WTC11 (cell line): ENCODE results near the gene OSBPL7.

Experiments
- CREB1 ChIP-seq: sonication (generic); formaldehyde crosslinking; IDR thresholded peaks from 2 replicates; pipeline ENCODE4 v1.8.0; 2023; ENCODE audit warnings: mild to moderate bottlenecking, missing genetic modification reagents
- E2F1 ChIP-seq: sonication (generic); formaldehyde crosslinking; IDR thresholded peaks from 2 replicates; pipeline ENCODE4 v1.8.0; 2022; ENCODE audit warnings: mild to moderate bottlenecking, missing genetic modification reagents
- ESRRA ChIP-seq: sonication (generic); formaldehyde crosslinking; IDR thresholded peaks from 2 replicates; pipeline ENCODE4 v1.8.1; 2022; ENCODE audit warnings: mild to moderate bottlenecking, missing genetic modification reagents, borderline replicate concordance
- FOXJ3 ChIP-seq: sonication (generic); formaldehyde crosslinking; IDR thresholded peaks from 2 replicates; pipeline ENCODE4 v1.9.0; 2021; ENCODE audit warnings: missing genetic modification reagents, mild to moderate bottlenecking, borderline replicate concordance
- NFYB ChIP-seq: sonication (generic); formaldehyde crosslinking; conservative IDR thresholded peaks from 2 replicates; pipeline ENCODE4 v1.8.0; 2022; ENCODE audit warnings: low read depth, missing genetic modification reagents
- NR1H2 ChIP-seq: sonication (generic); formaldehyde crosslinking; IDR thresholded peaks from 2 replicates; pipeline ENCODE4 v1.9.0; 2021; ENCODE audit warnings: mild to moderate bottlenecking, moderate library complexity, missing genetic modification reagents
- TP53 ChIP-seq: sonication (generic); formaldehyde crosslinking; IDR thresholded peaks from 2 replicates; pipeline ENCODE4 v1.8.1; 2023; ENCODE audit warnings: mild to moderate bottlenecking, missing genetic modification reagents
- ZNF317 ChIP-seq: sonication (generic); formaldehyde crosslinking; IDR thresholded peaks from 2 replicates; pipeline ENCODE4 v1.8.1; 2023; ENCODE audit warnings: low read depth, mild to moderate bottlenecking, moderate library complexity, missing genetic modification reagents, borderline replicate concordance
- TF ChIP-seq, protein P1 (sequence below): fragments of 200-600 bp; IDR thresholded peaks from 2 replicates; pipeline ENCODE4 v1.8.0; 2022; ENCODE audit warnings: antibody characterized with exemption
- TF ChIP-seq, protein P2 (sequence below): sonication (generic); formaldehyde crosslinking; IDR thresholded peaks from 2 replicates; pipeline ENCODE4 v1.8.1; 2023; ENCODE audit warnings: mild to moderate bottlenecking, missing genetic modification reagents, moderate library complexity

GRCh38 chr17:47852113-47852949, 30.7 kb upstream of the OSBPL7 start:
- TF ChIP-seq, protein P1, sequence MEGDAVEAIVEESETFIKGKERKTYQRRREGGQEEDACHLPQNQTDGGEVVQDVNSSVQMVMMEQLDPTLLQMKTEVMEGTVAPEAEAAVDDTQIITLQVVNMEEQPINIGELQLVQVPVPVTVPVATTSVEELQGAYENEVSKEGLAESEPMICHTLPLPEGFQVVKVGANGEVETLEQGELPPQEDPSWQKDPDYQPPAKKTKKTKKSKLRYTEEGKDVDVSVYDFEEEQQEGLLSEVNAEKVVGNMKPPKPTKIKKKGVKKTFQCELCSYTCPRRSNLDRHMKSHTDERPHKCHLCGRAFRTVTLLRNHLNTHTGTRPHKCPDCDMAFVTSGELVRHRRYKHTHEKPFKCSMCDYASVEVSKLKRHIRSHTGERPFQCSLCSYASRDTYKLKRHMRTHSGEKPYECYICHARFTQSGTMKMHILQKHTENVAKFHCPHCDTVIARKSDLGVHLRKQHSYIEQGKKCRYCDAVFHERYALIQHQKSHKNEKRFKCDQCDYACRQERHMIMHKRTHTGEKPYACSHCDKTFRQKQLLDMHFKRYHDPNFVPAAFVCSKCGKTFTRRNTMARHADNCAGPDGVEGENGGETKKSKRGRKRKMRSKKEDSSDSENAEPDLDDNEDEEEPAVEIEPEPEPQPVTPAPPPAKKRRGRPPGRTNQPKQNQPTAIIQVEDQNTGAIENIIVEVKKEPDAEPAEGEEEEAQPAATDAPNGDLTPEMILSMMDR: no peak
- no peak for TF ChIP-seq E2F1 (CRISPR knock-in tag)
- TF ChIP-seq CREB1 (CRISPR knock-in tag): no peak
- no peak for TF ChIP-seq FOXJ3 (CRISPR knock-in tag)
- no peak for TF ChIP-seq TP53 (CRISPR knock-in tag)
- TF ChIP-seq, protein P2, sequence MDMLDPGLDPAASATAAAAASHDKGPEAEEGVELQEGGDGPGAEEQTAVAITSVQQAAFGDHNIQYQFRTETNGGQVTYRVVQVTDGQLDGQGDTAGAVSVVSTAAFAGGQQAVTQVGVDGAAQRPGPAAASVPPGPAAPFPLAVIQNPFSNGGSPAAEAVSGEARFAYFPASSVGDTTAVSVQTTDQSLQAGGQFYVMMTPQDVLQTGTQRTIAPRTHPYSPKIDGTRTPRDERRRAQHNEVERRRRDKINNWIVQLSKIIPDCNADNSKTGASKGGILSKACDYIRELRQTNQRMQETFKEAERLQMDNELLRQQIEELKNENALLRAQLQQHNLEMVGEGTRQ (CRISPR knock-in tag): no peak
- TF ChIP-seq NFYB (CRISPR knock-in tag): no peak
- TF ChIP-seq NR1H2 (CRISPR knock-in tag): no peak
- TF ChIP-seq ESRRA (CRISPR knock-in tag): no peak
- no peak for TF ChIP-seq ZNF317 (CRISPR knock-in tag)
